ENCODE data around the gene GRK3.

DNA sequence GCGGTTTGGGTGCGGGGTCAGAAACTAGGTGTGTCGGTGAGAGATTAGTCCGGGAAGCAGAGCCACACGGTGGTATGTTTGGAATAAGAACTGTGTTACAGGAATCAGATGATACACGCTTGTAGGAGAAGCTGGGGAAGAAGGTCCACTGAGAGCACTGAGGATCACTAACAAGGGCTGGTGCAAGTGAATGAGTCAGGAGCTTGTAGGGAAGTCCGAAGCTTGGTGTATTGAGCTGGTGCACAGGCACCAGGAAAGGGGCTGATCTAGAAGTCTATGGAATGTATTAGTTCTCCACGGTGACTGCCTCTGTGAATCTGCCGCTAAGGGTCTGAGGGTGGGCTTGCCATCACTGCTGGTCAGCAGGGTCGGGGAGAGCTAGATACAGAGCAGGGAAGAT is 18.8 kb upstream of the GRK3 start:
- TF ChIP-seq, protein P1, sequence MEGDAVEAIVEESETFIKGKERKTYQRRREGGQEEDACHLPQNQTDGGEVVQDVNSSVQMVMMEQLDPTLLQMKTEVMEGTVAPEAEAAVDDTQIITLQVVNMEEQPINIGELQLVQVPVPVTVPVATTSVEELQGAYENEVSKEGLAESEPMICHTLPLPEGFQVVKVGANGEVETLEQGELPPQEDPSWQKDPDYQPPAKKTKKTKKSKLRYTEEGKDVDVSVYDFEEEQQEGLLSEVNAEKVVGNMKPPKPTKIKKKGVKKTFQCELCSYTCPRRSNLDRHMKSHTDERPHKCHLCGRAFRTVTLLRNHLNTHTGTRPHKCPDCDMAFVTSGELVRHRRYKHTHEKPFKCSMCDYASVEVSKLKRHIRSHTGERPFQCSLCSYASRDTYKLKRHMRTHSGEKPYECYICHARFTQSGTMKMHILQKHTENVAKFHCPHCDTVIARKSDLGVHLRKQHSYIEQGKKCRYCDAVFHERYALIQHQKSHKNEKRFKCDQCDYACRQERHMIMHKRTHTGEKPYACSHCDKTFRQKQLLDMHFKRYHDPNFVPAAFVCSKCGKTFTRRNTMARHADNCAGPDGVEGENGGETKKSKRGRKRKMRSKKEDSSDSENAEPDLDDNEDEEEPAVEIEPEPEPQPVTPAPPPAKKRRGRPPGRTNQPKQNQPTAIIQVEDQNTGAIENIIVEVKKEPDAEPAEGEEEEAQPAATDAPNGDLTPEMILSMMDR (conservative IDR thresholded peaks at IDR 0.05), result no peak
- no peak for TF ChIP-seq EZH2 (IDR thresholded peaks at IDR 0.05; ENCODE audit: low read depth)
